HL-60/S4 treated with retinoic acid at 250 ng/mL for 4 days and 3 days (cell line): ENCODE measurements around the gene CACNA1G.

Experiments used
- in situ Hi-C: fragments of 300-500 bp; cut with MboI; formaldehyde crosslinking; loops from 2 replicates; pipeline ENCODE4 v1.7.0; 2022; ENCODE audit warnings: low sequenced_read_pairs

The CACNA1G gene

DNA sequence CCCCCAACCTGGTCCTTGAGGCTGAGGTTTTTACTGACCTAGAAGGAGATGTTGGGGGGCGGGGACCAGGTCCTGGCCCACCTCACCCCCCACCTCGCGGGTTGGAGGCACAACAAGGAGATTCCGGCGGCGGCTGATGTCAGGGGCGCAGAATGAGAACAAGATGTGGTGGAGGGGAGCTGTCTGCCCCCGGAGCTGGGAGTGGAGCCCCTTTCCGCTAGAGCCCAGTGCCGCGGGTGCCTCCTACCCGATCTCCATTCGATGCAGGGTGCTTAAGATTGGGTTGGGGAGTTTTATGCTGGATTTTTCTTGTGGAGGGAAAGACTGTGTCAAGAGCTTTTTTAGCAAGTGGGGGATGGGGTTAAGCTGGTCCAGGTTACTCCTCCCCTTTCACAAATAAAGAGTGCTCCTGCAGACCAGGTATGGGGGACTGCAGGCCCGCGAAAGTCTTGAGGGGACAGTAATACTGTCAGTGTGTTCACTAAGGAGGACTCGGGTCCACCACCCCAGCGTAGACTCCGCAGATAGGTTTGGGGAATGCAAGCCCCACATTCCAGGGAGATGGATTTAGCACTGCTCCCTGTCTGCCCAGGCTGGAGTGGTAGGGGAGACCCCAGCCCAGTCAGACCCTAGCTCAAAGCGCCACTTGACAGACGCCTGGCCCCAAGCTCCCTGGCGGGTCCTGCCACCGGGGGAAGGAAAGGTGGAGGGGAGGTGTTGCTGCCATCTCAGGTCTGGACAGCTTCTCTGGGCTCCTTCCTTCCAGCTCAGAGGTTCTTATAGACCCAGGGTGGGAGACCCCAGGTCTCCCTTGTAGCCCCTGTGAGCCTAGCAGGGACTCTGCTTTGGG is 2.0 kb downstream of the CACNA1G start:
- in situ Hi-C loops, result no loop called here

DNA sequence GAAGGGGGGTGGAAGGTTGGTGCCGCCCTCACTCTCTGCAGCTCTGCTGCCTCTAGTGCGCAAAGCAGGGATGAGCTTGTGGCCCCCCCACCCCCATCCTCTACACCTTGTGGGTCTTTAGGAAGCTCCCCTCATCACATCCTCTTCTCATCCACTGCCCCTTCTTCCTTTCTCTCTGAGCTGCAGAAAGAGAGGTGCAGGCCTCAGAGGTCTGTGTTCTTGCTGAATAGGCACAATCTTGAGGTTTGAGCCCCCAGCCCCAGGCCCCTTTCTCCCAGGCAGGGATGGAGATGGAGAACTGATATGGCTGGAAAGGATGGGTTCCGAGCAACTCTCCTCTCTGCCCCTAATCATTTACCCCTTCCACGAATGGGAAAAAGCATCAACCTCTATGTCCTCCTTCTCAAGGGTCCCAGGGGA is 2.6 kb downstream of the CACNA1G start:
- in situ Hi-C loops, result no loop called here

DNA sequence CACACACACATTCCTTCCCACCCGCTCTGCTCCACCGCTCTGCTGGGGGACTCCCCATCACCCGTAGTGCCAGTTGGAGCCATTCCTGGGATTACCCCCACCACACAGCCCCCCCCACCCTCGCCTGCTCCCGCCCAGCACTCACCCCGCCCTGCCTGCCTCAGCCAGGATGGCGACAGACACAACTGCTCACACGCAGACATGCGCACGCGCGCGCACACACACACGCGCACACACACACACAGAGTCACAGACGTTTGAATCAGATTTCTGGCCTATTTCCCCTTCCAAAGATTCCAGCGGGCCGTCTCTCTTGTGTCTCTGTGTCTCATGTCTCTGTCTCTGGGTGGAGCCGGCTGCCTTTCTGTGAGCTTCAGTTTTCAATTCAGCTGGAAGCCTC is 4.4 kb downstream of the CACNA1G start:
- in situ Hi-C loops, result no loop called here

DNA sequence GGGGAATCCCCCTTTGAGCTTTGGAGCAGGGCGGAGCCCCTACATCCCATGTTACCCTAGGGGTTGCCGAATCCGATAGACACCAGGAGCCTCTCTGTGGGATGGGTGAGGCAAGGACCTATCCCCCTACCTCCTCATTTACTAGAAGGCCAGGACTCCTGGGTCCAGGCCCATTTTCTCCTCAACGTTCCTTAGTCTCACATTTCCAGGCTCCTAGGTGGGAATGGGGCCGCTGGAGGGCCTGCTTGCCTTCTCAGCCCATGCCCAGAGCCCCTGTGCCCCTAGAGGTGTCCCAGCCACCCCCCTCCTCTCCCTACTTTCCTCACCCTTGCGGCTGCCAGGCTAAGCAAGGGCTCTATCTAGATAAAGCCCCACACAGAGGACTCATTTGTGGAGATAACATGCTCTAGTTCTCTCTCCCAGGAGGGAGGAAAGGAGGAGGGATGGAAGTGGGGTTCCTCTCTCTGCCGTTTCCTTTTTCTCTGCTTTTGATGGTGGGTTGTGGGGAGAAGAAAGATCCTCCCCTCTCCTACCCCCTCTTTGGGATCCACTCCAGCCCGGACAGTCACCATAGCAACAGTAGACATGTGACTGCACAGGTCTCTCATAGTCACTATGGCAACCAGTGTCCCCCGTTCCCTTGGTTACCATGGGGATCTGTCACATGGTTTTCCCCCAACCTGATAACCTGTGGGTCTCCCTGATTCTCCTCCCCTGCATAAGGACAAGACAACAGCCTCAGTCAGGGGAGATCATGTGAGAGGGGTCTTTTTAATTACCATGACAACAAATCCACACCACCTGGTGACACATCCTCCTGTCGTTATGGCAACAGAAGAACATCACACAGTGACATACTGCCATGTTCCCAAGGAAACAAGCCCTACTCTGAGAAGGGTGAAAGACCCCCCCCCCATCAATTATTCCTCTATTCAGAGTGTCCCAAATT is 5.2 kb downstream of the CACNA1G start:
- in situ Hi-C loops, result no loop called here

DNA sequence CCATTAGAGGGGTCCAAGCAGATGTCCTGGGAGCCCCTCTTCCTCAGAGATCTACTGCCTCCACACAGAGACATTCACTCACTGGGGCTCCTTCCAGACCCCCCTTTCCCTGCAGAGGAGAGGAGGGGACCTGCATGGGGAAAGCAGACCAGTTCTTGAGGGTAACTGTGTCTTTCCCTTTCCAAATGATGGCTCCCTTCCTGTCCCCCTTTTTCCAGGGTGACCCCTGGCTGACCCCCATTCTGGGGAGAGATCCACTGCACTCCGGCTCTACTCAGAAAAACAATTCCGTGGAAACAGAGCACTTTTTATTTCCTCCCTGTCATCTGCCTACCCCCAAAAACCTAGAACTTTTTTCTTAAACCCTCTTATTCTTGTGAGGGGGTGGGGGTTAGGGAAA is 6.4 kb downstream of the CACNA1G start:
- in situ Hi-C loops, result no loop called here

DNA sequence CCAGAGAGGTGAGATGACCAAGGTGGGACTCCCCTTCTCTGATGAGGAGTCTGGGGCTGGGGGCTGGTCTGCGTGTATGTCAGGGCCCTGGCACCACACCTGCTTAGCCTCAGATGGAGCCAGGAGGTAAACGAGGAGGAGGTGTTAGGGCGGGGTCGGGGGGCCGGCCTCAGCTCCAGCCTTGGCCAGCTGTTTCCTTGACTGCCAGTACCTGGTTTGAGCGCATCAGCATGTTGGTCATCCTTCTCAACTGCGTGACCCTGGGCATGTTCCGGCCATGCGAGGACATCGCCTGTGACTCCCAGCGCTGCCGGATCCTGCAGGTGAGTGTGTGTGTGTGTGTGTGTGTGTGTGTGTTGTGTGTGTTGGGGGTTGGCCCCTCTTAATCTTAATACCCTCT is 8.1 kb downstream of the CACNA1G start:
- in situ Hi-C loops, result no loop called here

DNA sequence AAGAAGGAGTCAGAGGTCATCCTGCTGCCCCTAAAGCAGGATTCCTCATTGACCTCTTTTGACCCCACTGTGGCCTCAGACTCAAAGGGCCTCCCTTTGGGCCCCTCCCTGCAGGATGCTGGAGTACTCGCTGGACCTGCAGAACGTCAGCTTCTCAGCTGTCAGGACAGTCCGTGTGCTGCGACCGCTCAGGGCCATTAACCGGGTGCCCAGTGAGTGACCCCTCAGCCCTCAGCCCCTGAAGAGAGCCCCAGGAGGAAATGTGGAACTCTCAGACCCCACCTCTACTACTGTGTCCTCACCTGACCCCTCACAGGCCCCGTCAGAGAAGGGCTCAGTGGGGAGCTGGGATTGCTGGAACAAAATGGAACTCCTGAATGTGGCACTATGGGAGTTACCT is 9.1 kb downstream of the CACNA1G start:
- in situ Hi-C loops, result no loop called here

DNA sequence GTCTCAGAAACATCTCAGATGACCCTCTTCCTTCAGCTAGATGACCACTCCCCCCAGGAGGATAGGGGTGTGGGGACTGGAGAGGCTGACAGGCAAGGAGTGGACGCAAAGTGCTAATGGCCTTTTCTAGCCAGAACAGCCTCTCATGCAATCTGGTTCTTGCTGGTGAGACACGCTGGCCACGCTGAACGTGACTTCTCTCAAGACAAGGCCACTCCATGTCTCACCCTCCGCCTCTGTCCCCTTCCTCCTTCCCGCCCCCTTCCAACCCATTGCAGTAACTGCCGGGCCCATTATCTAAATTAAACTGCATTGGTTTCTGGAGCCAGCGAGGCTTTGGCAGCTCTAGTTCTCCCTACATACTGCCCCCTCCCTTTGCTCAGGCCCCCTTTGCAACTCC is 9.5 kb downstream of the CACNA1G start:
- in situ Hi-C loops, result no loop called here

DNA sequence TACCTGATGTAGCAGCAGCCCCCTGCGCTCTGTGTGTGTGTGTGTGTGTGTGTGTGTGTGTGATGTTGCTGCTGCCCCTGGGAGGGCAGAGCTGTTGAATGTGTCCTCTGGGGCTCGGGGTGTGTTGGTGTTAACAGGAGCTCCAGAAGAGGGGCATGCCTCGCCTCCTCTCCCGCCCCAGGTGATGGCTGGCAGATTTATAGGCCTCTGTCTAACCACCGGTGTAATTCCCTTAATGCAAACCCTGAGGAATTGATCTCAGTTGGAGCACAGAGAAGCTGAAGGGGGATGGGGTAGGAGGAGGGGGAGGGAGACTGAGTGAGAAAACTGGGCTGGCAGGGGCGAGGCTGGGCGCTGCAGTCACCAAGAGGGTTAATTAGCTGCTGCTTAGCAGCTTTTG is 10.0 kb downstream of the CACNA1G start:
- in situ Hi-C loops, result no loop called here

DNA sequence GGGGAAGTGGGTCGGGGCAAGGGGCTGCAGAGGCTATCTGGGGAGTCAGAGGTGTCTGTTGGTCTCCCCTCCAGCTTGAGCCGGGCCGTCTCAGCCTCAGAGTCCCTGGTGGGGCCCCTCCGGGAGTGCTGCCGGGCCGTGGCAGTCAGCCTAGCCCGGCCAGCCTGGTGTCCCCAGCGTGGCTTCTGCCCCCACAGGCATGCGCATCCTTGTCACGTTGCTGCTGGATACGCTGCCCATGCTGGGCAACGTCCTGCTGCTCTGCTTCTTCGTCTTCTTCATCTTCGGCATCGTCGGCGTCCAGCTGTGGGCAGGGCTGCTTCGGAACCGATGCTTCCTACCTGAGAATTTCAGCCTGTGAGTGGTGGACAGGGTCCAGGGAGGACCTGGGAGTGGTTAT is 11.2 kb downstream of the CACNA1G start:
- in situ Hi-C loops, result no loop called here

DNA sequence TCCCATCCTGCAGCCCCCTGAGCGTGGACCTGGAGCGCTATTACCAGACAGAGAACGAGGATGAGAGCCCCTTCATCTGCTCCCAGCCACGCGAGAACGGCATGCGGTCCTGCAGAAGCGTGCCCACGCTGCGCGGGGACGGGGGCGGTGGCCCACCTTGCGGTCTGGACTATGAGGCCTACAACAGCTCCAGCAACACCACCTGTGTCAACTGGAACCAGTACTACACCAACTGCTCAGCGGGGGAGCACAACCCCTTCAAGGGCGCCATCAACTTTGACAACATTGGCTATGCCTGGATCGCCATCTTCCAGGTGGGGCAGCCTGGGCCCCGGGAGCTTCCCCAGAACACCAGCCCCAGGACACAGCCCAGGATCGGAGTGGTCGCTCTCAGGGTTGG is 12.0 kb downstream of the CACNA1G start:
- in situ Hi-C loops, result no loop called here

DNA sequence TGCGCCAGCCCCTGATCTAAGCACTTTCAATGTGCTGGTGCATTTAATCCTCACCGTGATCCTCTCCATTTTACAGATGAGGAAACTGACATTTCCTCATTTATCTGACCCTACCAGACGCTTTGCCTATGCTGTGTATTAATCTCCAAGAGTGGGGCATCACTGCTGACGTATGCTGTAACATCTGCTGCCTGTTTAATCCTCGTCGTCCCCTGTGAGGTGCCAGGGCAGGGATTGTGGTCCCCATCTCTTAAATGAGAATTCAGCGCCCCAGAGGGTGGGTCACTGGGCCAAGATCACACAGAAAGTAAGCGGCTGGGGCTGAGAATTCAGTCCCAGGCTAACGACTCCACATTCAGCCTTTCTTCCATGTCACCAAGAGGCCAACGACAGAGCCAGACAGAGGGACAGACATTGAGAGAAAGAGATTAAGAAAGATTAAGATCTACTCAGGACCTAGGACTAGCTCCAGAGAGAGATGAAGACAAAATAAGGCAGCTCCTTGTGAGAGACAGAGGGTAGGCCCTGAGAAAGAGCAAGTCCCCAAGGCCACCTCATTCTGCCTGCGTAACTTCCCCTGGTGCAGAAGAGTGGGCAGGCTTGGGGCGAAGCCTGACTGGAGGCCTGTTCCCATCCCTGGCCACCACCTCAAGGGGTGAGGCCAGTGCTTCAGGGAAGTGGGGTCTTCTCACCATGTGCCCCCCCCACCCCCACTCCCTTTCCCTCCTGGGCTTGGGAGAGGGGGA is 13.5 kb downstream of the CACNA1G start:
- in situ Hi-C loops, result no loop called here

DNA sequence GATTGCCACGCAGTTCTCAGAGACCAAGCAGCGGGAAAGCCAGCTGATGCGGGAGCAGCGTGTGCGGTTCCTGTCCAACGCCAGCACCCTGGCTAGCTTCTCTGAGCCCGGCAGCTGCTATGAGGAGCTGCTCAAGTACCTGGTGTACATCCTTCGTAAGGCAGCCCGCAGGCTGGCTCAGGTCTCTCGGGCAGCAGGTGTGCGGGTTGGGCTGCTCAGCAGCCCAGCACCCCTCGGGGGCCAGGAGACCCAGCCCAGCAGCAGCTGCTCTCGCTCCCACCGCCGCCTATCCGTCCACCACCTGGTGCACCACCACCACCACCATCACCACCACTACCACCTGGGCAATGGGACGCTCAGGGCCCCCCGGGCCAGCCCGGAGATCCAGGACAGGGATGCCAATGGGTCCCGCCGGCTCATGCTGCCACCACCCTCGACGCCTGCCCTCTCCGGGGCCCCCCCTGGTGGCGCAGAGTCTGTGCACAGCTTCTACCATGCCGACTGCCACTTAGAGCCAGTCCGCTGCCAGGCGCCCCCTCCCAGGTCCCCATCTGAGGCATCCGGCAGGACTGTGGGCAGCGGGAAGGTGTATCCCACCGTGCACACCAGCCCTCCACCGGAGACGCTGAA is 15.2 kb downstream of the CACNA1G start:
- in situ Hi-C loops, result no loop called here

DNA sequence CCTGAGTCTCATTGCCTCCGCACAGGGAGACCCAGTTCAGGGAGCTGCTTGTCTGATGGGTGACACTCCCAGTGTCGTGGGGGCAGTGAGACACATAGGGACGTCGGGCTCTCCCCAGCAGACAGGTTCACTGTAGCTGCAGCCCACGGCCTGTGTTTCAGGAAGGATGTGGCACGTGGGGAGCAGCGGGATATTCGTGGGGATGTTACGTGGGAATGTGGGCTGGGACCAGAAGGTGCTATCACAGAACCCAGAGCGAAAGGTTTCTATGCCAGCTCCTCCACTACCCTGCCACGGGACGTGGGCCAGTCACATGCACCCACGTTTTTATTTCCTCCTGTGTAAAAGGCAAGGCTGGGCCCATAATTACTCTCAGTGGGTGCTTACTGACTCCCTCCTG is 16.3 kb downstream of the CACNA1G start:
- in situ Hi-C loops, result no loop called here

DNA sequence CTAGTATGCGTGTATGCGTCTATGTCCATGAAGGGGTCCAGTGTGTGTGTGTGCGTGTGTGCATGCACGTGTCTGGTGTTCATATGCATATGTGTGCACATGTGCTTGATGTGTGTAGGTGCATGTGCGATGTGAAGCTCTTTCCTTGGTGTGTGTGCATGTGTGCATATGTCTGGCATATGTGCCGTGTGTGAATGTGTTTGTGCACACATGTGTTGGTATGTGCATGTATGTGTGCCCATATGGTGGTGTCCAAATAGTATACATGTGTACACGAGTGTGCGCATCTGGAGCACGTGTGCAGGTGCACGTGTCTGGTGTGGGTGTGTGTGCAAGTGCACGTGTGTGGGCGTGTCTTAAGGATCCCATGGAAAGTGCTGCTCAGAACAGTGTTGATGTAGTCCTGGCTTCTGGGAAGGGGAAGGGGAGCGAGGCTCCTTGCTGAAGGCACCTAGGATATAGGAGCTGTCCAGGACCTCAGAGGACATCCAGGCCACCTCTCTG is 17.0 kb downstream of the CACNA1G start:
- in situ Hi-C loops, result no loop called here

DNA sequence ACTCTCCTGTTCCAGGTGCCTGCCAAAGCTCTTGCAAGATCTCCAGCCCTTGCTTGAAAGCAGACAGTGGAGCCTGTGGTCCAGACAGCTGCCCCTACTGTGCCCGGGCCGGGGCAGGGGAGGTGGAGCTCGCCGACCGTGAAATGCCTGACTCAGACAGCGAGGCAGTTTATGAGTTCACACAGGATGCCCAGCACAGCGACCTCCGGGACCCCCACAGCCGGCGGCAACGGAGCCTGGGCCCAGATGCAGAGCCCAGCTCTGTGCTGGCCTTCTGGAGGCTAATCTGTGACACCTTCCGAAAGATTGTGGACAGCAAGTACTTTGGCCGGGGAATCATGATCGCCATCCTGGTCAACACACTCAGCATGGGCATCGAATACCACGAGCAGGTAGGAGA is 17.7 kb downstream of the CACNA1G start:
- in situ Hi-C loops, result no loop called here

DNA sequence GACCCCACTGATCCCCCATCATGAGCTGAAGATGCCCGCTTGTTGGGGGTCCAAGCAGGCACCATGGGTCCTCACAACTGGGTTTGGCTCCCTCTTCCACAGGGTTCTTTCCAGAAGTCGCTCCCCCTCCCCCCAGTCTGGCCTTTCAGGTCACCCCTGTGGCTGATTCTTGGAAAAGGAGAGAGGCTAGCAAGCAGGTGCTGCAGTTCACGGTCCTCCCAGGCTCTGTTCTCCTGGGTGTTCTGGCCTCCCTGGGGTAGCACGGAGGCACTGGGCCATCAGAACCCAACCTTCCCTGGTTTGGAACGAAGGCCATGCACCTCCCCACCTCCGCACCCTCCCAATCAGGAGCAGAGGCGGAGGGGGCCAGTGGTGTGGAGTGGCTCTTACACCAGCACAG is 18.9 kb downstream of the CACNA1G start:
- in situ Hi-C loops, result no loop called here

DNA sequence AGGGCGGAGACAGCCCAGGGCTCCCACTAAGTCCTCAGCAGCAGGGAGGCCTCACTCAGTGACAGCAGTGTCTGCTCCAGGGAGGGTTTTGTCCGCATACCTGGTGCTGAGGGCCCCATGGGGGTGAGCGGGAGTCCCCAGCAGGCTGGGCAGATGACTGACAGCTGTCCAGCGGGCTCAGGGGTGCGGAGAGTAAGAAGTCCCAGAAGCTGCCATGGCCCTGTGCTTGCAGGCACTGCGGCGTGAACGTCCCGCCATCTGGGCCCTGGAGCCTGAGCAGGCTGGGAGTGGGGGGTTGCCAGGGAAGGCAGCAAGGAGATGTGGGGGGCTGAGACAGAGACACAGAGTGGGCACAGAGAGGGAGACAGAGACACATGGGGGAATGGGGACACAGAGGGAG is 20.1 kb downstream of the CACNA1G start:
- in situ Hi-C loops, result no loop called here

DNA sequence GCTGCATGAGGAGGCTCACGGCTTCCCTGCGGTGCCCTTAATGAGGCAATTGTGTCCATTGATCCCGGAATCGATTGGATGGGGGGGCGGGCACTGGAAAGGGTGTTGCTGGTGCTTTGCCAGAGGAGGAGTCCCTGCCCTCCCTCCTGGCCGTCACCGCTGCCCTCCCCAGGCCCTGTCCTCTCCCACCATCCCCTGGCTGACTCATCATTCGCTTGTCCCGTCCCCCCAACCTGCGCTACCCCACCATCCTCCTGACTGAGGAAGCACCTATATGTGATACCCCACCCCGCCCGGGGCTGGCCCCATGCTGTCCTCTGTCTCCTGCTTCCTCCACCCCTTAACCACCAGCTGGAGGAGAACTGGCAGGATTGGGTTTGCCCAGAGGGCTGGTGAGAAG is 20.8 kb downstream of the CACNA1G start:
- in situ Hi-C loops, result no loop called here

DNA sequence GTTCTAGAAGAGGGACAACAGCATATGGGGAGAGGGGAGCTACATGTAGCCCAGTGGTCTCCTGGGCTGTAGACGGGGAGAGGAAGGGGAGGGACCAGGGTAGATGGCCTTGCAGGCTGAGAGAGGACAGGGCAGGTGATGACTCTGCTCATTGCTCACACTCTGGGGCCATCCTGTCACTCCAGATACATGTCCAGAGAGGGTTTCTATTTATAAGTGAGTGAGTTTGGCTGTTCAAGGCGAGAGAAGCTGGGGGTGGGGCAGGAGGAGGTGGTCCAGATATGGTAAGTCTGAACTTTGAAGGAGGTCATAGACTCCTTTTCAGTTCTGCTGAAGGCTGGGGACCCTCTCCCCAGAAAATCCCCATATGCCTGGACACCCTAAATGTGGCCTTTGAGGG is 22.2 kb downstream of the CACNA1G start:
- in situ Hi-C loops, result no loop called here

DNA sequence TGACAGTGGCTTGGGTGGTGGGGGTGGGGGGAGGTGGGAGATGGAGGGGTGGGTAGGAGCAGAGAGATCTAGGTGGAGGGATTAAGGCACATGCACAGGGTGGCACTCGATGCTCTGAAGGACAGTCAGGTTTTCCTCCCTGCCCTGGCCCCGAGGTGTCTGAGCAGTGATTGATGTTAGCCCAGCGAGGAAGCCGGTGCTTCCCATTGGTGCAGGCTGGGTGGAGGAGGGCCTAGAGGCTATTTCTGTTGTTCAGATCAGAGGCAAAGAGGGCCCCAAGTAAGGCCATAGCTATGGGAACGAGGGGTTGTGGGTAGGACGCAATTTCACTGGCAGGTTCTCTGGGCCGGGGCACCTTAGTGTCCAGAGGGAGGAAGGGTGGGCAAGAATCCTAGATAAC is 23.1 kb downstream of the CACNA1G start:
- in situ Hi-C loops, result no loop called here
